ENCODE results near the gene EPHB6.

The EPHB6 gene

DNA sequence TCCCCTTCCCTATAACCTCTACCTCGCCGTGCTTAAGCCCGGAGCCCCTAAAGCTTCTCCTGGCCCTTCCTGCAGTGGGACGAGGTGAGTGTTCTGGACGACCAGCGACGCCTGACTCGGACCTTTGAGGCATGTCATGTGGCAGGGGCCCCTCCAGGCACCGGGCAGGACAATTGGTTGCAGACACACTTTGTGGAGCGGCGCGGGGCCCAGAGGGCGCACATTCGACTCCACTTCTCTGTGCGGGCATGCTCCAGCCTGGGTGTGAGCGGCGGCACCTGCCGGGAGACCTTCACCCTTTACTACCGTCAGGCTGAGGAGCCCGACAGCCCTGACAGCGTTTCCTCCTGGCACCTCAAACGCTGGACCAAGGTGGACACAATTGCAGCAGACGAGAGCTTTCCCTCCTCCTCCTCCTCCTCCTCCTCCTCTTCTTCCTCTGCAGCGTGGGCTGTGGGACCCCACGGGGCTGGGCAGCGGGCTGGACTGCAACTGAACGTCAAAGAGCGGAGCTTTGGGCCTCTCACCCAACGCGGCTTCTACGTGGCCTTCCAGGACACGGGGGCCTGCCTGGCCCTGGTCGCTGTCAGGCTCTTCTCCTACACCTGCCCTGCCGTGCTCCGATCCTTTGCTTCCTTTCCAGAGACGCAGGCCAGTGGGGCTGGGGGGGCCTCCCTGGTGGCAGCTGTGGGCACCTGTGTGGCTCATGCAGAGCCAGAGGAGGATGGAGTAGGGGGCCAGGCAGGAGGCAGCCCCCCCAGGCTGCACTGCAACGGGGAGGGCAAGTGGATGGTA lies 9.2 kb downstream of the EPHB6 start:
- TF ChIP-seq, protein P1, sequence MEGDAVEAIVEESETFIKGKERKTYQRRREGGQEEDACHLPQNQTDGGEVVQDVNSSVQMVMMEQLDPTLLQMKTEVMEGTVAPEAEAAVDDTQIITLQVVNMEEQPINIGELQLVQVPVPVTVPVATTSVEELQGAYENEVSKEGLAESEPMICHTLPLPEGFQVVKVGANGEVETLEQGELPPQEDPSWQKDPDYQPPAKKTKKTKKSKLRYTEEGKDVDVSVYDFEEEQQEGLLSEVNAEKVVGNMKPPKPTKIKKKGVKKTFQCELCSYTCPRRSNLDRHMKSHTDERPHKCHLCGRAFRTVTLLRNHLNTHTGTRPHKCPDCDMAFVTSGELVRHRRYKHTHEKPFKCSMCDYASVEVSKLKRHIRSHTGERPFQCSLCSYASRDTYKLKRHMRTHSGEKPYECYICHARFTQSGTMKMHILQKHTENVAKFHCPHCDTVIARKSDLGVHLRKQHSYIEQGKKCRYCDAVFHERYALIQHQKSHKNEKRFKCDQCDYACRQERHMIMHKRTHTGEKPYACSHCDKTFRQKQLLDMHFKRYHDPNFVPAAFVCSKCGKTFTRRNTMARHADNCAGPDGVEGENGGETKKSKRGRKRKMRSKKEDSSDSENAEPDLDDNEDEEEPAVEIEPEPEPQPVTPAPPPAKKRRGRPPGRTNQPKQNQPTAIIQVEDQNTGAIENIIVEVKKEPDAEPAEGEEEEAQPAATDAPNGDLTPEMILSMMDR (IDR thresholded peaks at IDR 0.05; ENCODE audit: insufficient read depth, low read depth, low read length, missing control alignments) = no peak
- H3K4me3 ChIP-seq (ENCODE audit: low read depth, low read length) = no peak overlapping the region
- no peak for DNase-seq (ENCODE audit: low read depth)

DNA sequence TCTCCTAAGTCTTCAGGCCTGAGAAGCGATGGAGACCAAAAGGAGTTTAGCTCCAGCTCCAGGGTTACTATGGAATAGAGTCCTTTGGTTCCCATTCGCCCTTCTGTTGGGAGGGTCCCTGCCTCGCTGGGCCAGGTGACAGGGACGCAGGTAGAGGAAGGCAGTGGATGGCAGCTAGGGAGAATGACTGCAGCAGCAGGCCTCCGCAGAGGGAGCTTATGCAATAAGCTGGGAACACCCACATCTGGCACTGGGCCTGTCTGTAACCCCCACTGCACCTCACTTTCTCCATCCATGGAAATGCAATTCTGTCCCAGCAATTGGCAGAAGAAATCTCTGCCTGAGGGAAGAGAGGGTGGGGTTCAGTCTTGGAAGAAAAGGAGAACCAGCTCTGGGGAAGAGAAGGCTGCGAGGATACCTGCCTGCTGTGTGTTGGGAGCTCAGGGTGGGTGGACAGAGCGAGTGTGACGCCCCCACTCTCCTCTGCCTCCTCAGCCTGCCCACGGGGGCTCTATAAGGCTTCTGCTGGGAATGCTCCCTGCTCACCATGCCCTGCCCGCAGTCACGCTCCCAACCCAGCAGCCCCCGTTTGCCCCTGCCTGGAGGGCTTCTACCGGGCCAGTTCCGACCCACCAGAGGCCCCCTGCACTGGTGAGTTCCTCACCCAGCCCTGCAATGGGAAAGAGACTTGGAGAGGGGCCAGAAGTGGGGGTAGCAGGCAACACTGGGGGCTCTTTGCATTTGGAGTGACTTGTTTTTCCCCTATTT lies 10.3 kb downstream of the EPHB6 start:
- no peak overlapping the region for H3K4me3 ChIP-seq (ENCODE audit: low read depth, low read length)

DNA sequence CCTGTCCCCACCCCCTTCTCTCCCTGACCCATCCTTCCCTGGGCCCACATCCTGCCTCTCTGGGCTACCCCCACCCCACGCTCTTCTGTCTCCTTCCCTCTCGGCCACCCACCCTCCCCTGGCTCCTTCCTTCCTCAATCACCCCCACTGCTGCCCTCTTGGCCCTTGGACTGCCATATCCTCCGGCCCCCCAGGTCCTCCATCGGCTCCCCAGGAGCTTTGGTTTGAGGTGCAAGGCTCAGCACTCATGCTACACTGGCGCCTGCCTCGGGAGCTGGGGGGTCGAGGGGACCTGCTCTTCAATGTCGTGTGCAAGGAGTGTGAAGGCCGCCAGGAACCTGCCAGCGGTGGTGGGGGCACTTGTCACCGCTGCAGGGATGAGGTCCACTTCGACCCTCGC lies 10.9 kb downstream of the EPHB6 start:
- H3K4me3 ChIP-seq (ENCODE audit: low read depth, low read length) = no peak overlapping the region
- TF ChIP-seq, protein P1 (IDR thresholded peaks at IDR 0.05; ENCODE audit: insufficient read depth, low read depth, low read length, missing control alignments) = no peak
- no peak for DNase-seq (ENCODE audit: low read depth)

More for the DNA sequence above, 10.3 kb downstream of the EPHB6 start:
- TF ChIP-seq, protein P1 (IDR thresholded peaks at IDR 0.05; ENCODE audit: insufficient read depth, low read depth, low read length, missing control alignments) = no peak
- no peak for DNase-seq (ENCODE audit: low read depth)

DNA sequence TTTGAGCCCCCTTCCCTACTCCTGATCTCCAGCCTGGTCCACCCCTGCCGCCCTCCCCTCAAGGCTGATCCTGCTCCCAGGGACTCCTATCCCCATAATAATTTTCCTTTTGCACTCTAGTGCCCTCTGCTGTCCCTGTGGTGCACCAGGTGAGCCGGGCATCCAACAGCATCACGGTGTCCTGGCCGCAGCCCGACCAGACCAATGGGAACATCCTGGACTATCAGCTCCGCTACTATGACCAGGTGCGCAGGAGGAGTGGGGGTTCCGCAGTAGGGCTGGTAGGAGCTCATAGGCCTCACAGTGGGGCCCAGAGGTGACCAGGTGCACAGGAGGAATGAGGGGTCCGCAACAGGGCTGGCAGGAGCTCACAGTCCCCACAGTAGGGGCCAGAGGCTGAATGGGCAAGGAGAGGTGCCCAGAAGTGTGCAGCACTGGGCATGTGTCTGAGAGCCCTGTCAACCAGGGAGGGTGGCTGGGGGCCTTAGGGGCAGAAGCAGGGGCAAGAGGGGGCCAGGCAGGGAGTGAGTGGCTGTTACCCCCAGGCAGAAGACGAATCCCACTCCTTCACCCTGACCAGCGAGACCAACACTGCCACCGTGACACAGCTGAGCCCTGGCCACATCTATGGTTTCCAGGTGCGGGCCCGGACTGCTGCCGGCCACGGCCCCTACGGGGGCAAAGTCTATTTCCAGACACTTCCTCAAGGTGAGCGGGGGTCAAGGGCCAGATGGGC lies 11.7 kb downstream of the EPHB6 start:
- no peak for DNase-seq (ENCODE audit: low read depth)
- TF ChIP-seq, protein P1 (IDR thresholded peaks at IDR 0.05; ENCODE audit: insufficient read depth, low read depth, low read length, missing control alignments) = peak; percentile 45
- no peak overlapping the region for H3K4me3 ChIP-seq (ENCODE audit: low read depth, low read length)

DNA sequence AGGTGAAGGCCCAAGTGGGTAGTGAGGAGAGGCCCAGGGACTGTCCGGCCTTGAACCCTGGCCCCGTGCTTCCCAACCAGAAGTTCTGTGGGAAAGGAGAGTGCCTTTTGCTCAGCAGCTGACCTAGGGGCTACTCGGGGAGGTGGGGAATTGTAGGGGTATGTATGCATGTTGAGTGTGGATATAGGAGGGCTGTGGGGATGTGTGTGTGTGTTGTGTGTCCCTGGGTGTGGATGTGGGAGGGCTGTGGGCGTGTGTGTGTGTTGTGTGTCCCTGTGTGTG lies 12.2 kb downstream of the EPHB6 start:
- no peak overlapping the region for H3K4me3 ChIP-seq (ENCODE audit: low read depth, low read length)
- TF ChIP-seq, protein P1 (IDR thresholded peaks at IDR 0.05; ENCODE audit: insufficient read depth, low read depth, low read length, missing control alignments) = no peak
- no peak for DNase-seq (ENCODE audit: low read depth)

DNA sequence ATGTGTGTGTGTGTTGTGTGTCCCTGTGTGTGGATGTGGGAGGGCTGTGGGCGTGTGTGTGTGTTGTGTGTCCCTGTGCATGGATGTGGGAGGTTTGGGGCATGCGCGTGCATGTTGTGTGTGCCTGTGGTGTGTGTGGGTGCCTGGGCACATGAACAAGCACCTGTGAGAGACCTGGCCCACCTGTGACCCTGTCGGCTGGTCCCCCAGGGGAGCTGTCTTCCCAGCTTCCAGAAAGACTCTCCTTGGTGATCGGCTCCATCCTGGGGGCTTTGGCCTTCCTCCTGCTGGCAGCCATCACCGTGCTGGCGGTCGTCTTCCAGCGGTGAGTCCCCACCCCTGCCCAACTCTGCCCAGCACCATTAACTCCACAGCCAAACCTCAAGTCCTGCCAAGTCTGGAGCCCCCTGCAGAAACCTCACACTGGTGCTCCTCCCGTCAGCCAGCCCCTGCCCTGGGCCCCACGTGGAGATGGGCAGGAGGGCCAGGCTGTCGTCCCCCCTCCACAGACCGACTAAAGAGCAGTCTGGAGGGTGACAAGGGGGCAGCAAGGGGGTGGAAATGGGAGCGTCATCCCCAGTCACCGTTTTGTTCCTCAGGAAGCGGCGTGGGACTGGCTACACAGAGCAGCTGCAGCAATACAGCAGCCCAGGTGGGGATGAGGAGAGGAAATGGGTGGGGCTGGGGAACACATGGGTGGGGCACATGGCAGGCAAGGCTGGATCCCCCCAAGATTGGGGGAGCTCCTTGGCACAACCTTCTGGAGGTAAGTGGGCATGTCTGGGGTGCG lies 12.7 kb downstream of the EPHB6 start:
- no peak for DNase-seq (ENCODE audit: low read depth)

More for the DNA sequence above, 12.7 kb downstream of the EPHB6 start:
- no peak overlapping the region for H3K4me3 ChIP-seq (ENCODE audit: low read depth, low read length)
- TF ChIP-seq, protein P1 (IDR thresholded peaks at IDR 0.05; ENCODE audit: insufficient read depth, low read depth, low read length, missing control alignments) = no peak
